ENCODE measurements around the gene MIS18BP1. TPM values are rescaled to one million over a fixed set of nuclear protein-coding genes. Genes with fewer than 3 reads are reported as not detected.
A peak's percentile ranks its signal among the peaks of the same experiment; 100 is the strongest.
"Not testable (repeated sequence)": the region's sequence is repeated elsewhere in the genome, so short reads cannot be mapped to it uniquely, and the experiment has no call there.

Gene MIS18BP1
- 10 to 100 TPM; 46.7 to 64.4 (median 48.5) TPM for total RNA-seq

DNA sequence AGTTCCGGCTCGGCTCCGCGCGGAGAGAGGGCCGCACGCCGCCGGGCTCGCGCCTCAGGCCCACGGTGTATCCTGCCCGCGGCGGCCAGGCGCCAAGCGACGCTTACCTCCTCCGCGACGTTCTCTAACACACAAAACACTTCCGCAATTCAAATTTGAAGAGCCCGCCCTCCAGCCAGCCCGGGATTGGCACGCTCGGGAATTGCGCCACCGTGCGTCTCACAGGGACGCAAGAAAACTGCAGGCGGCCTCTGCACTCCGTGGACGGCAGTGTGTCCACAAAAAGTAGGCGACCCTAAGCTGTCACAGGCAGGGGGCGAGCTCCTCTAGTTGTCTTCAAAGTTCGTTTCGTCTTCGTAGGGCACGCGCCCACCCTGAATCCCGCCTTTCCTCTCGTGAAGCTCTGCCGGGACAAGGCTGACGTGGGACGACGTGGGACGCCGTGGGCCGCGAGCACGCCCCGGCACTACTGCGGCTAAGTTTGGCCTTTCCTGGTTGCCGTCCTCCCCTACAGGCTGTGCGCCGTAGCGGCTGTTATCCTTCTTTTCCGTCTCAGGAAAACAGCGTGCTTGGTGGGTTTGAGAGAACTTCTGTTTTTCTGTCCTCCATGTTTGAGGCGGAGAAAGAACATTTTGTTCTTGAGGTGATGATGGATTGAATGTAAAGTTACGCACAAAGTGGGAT, at the start of gene MIS18BP1:
MIS18BP1 (minus strand) TSS at position 133 of the 684 bp plus-strand sequence. CDS start 5,916 bp downstream, outside the sequence.
- H3K9me3 ChIP-seq, result peaks cover 5% of the 10 kb centered on the region in 2 donors
- no peaks in the 10 kb centered on the region for H3K36me3 ChIP-seq
- H3K4me3 ChIP-seq, result peak within 1 kb of the TSS; percentile 69 to 96 (median 84)
- H3K27ac ChIP-seq, result peak within 1 kb of the TSS; percentile 93 to 94
- intact Hi-C loops (cut with DNase I; ENCODE audit: low total_unique reads), result no loop called here
- no peaks in the 10 kb centered on the region for H3K4me1 ChIP-seq
- H3K27me3 ChIP-seq, result no peaks in the 10 kb centered on the region
- peak; percentile 90 to 93 for DNase-seq (ENCODE audit: low spot score in 2 of 2)
- TF ChIP-seq POLR2AphosphoS5 (IDR thresholded peaks at IDR 0.05) (peak; percentile 87 to 94 (median 91)), POLR2A (IDR thresholded peaks at IDR 0.05) (no peak)
- TF ChIP-seq, protein P1, sequence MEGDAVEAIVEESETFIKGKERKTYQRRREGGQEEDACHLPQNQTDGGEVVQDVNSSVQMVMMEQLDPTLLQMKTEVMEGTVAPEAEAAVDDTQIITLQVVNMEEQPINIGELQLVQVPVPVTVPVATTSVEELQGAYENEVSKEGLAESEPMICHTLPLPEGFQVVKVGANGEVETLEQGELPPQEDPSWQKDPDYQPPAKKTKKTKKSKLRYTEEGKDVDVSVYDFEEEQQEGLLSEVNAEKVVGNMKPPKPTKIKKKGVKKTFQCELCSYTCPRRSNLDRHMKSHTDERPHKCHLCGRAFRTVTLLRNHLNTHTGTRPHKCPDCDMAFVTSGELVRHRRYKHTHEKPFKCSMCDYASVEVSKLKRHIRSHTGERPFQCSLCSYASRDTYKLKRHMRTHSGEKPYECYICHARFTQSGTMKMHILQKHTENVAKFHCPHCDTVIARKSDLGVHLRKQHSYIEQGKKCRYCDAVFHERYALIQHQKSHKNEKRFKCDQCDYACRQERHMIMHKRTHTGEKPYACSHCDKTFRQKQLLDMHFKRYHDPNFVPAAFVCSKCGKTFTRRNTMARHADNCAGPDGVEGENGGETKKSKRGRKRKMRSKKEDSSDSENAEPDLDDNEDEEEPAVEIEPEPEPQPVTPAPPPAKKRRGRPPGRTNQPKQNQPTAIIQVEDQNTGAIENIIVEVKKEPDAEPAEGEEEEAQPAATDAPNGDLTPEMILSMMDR (IDR thresholded peaks at IDR 0.05), result peak; percentile 54 to 85 (median 82)

DNA sequence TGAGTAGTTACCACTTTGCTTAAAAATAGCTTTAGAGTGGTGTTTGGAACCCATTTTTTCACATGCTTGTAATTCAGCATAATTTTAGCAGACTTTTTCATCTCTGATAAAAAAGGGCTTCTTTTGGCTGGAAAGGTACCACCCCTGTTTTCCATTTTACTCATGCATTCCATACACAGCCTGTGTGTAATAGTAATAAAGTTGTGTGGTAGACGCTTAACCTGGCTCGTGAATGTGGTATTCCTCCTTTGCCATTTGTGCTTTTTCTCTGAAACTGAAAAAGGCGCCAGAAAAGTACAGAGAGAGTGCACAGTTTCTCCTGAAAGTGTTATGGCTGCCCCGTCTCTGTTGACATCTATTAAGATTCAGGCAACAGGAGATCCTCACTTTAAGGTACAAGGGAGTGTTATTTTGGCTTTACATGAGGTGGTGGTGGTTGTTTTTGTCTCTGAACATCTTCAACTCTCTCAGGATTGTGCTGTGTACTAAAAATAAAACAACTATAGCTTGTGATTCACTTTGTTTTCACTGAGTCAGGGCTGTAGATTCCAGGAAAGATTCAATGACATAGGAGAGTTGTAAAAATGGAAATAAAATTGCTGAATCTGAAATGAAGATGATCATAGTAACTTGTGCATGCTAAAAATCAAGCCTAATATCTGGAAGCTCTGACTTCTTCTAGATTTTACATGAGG, 45.6 kb upstream of the MIS18BP1 start:
- no peak for DNase-seq (ENCODE audit: low spot score in 2 of 2)
- Histone ChIP-seq H3K4me3 (no peak overlapping the region), H3K4me1 (no peaks in the 10 kb centered on the region), H3K27me3 (no peaks in the 10 kb centered on the region), H3K9me3 (peaks cover 0 to 5% of the 10 kb centered on the region in 2 donors), H3K27ac (no peak overlapping the region), H3K36me3 (no peaks in the 10 kb centered on the region)
- no peak for TF ChIP-seq POLR2A (IDR thresholded peaks at IDR 0.05)
- TF ChIP-seq, protein P1 (IDR thresholded peaks at IDR 0.05), result no peak
- no peak for TF ChIP-seq POLR2AphosphoS5 (IDR thresholded peaks at IDR 0.05)
- intact Hi-C loops (cut with DNase I; ENCODE audit: low total_unique reads), result no loop called here

DNA sequence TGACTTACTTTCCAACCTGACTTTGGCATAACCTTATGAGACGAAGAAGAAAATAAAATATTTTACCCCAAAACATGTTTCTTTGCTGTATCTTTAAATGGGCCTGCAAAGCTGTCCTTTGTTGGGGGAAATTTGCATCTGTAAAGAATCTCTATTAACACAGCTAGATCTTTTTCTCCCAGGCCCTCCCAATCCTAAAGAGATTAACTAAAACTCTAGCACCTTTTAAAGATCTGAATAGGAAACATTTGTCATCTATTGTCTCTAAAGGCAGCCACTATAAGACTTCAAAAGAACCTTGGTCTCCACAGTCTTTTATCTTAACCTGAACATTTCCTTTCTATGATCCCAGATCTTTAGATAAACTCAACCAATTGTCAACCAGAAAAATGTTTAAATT, 41.8 kb upstream of the MIS18BP1 start:
- DNase-seq (ENCODE audit: low spot score in 2 of 2); H3K4me3 ChIP-seq; intact Hi-C loops (cut with DNase I; ENCODE audit: low total_unique reads); H3K9me3 ChIP-seq; H3K36me3 ChIP-seq; H3K27ac ChIP-seq; H3K4me1 ChIP-seq; H3K27me3 ChIP-seq: not testable (repeated sequence)

DNA sequence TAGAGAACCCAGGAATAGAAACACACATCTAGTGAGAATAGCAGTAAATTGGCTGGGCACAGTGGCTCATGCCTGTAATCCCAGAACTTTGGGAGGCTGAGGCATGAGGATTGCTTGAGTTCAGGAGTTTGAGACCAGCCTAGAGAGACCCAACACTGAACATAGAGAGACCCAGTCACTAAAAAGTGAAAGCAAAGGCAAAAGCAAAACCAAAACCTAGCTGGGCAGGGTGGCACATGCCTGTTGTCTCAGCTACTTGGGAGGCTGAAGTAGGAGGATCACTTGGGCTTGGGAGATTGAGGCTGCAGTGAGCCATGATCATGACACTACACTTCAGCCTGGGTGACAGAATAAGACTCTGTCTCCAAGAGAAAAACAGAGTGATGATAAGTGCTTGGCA, 37.5 kb upstream of the MIS18BP1 start:
- H3K4me3 ChIP-seq, result no peak overlapping the region
- TF ChIP-seq, protein P1 (IDR thresholded peaks at IDR 0.05), result no peak
- no peak for TF ChIP-seq POLR2AphosphoS5 (IDR thresholded peaks at IDR 0.05)
- TF ChIP-seq POLR2A (IDR thresholded peaks at IDR 0.05), result no peak
- H3K4me1 ChIP-seq, result no peaks in the 10 kb centered on the region
- intact Hi-C loops (cut with DNase I; ENCODE audit: low total_unique reads), result no loop called here
- H3K36me3 ChIP-seq, result no peaks in the 10 kb centered on the region
- no peaks in the 10 kb centered on the region for H3K9me3 ChIP-seq
- no peak overlapping the region for H3K27ac ChIP-seq
- H3K27me3 ChIP-seq, result no peaks in the 10 kb centered on the region
- no peak for DNase-seq (ENCODE audit: low spot score in 2 of 2)

DNA sequence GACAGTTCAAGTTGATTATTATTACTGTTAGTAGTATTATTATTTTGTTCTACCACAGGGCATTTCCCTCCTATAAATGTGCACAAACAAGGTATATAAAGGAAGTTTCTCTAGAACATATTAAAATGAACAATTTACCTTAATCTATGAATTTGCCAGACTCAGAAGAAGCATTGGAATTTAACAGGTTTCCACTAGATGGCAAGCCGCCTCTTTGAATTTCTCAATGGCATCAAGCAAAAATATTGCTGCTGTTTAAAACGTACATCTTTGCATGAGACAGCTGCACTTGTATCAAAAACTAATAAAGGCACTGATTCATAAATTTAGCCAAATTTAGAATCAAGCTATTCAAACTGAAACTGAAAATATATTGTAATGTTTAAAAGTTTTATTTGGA, 34.6 kb upstream of the MIS18BP1 start:
- Histone ChIP-seq H3K36me3 (no peaks in the 10 kb centered on the region), H3K27me3 (no peaks in the 10 kb centered on the region), H3K4me1 (no peaks in the 10 kb centered on the region), H3K9me3 (no peaks in the 10 kb centered on the region), H3K4me3 (no peak overlapping the region), H3K27ac (no peak overlapping the region)
- intact Hi-C loops (cut with DNase I; ENCODE audit: low total_unique reads), result no loop called here
- TF ChIP-seq POLR2A (IDR thresholded peaks at IDR 0.05), result no peak
- DNase-seq (ENCODE audit: low spot score in 2 of 2), result no peak

DNA sequence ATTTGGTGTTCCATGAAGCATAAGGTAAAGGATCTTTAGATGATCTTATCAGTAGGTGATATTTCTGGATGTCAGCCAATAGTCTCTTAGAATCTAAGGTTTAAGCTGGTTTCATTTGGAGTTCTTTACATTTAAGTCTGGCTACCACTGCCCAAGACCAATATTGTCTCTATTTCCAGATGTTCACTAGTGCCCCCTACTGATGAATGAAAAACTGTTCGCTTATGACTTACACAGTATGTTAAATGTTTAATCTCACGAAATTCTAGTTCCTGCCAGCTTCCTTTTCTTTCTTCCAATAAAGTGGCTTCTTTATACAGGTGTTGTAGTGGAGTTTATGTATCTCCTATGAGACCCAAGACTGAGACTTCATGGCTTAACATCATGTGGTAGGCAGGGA, 31.8 kb upstream of the MIS18BP1 start:
- Histone ChIP-seq H3K27me3 (no peaks in the 10 kb centered on the region), H3K27ac (no peak overlapping the region), H3K9me3 (peaks cover 11 to 16% of the 10 kb centered on the region in 2 donors), H3K4me3 (no peak overlapping the region), H3K4me1 (no peaks in the 10 kb centered on the region), H3K36me3 (no peaks in the 10 kb centered on the region)
- intact Hi-C loops (cut with DNase I; ENCODE audit: low total_unique reads), result no loop called here
- no peak for DNase-seq (ENCODE audit: low spot score in 2 of 2)
- TF ChIP-seq POLR2A (IDR thresholded peaks at IDR 0.05) (no peak), POLR2AphosphoS5 (IDR thresholded peaks at IDR 0.05) (no peak)
- TF ChIP-seq, protein P1 (IDR thresholded peaks at IDR 0.05), result no peak

DNA sequence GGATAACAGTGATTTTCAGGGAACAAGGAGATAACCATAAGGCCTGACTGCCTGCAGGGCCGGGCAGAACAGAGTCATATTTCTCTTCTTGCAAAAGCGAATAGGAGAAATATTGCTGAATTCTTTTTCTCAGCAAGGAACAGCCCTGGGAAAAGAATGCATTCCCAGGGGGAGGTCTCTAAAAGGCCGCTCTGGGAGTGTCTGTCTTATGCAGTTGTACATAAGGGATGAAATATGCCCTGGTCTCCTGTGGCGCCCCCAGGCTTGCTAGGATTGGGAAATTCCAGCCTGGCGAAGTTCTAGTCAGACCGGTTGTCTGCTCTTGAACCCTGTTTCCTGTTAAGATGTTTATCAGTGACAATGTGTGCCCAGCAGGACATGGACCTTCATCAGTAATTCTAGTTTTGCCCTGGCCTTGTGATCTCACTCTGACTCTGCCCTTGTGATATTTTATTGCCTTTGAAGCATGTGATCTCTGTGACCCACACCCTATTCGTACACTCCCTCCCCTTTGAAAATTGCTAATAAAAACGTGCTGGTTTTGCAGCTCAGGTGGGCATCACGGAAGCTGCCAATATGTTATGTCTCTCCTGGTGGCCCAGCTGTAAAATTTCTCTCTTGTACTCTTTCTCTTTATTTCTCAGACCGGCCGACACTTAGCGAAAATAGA, 28.9 kb upstream of the MIS18BP1 start:
- H3K27me3 ChIP-seq; H3K36me3 ChIP-seq; H3K27ac ChIP-seq; DNase-seq (ENCODE audit: low spot score in 2 of 2); H3K4me3 ChIP-seq; H3K4me1 ChIP-seq; intact Hi-C loops (cut with DNase I; ENCODE audit: low total_unique reads): not testable (repeated sequence)
- H3K9me3 ChIP-seq, result peaks cover 11 to 16% of the 10 kb centered on the region in 2 donors
